ENCODE results near the gene DNMT3L.

Gene DNMT3L

GRCh38 chr21:44260066-44260465, 1.6 kb downstream of the DNMT3L start:
- Histone ChIP-seq H3K79me2 (ENCODE audit: insufficient read depth, low read length) (no peaks in the 10 kb centered on the region), H3K27me3 (ENCODE audit: insufficient read depth, low read length) (peaks cover 17% of the 10 kb centered on the region), H3K4me2 (ENCODE audit: low read length) (no peak overlapping the region), H3K9me2 (ENCODE audit: low read depth, low read length) (no peaks in the 10 kb centered on the region), H3K4me1 (ENCODE audit: insufficient read depth, low read length, severe bottlenecking) (no peaks in the 10 kb centered on the region), H3K36me3 (ENCODE audit: insufficient read depth, low read length) (no peaks in the 10 kb centered on the region), H3K4me3 (ENCODE audit: low read depth, low read length, poor library complexity, severe bottlenecking) (no peak overlapping the region), H3K9me3 (ENCODE audit: low read length) (no peaks in the 10 kb centered on the region), H3K9ac (ENCODE audit: low read length) (no peak overlapping the region), H2AFZ (ENCODE audit: low read length) (no peak overlapping the region), H3F3A (ENCODE audit: insufficient read depth, low read length) (no peaks in the 10 kb centered on the region), H4K20me1 (ENCODE audit: insufficient read depth, low read length) (no peaks in the 10 kb centered on the region), H3K27ac (ENCODE audit: low read depth, low read length, poor library complexity, severe bottlenecking) (no peak overlapping the region)
- TF ChIP-seq EZH2 (IDR thresholded peaks at IDR 0.05; ENCODE audit: borderline replicate concordance, low read length) = no peak
- TF ChIP-seq CTCF (IDR thresholded peaks at IDR 0.05; ENCODE audit: low read length) = no peak

GRCh38 chr21:44259082-44259705, 2.5 kb downstream of the DNMT3L start:
- Histone ChIP-seq H4K20me1 (ENCODE audit: insufficient read depth, low read length) (no peaks in the 10 kb centered on the region), H3F3A (ENCODE audit: insufficient read depth, low read length) (no peaks in the 10 kb centered on the region), H3K4me2 (ENCODE audit: low read length) (no peak overlapping the region), H3K79me2 (ENCODE audit: insufficient read depth, low read length) (no peaks in the 10 kb centered on the region), H3K36me3 (ENCODE audit: insufficient read depth, low read length) (no peaks in the 10 kb centered on the region), H3K9me2 (ENCODE audit: low read depth, low read length) (no peaks in the 10 kb centered on the region), H3K27ac (ENCODE audit: low read depth, low read length, poor library complexity, severe bottlenecking) (no peak overlapping the region), H2AFZ (ENCODE audit: low read length) (no peak overlapping the region), H3K4me1 (ENCODE audit: insufficient read depth, low read length, severe bottlenecking) (no peaks in the 10 kb centered on the region), H3K27me3 (ENCODE audit: insufficient read depth, low read length) (peaks cover 17% of the 10 kb centered on the region), H3K9me3 (ENCODE audit: low read length) (no peaks in the 10 kb centered on the region), H3K4me3 (ENCODE audit: low read depth, low read length, poor library complexity, severe bottlenecking) (no peak overlapping the region), H3K9ac (ENCODE audit: low read length) (no peak overlapping the region)
- no peak for TF ChIP-seq EZH2 (IDR thresholded peaks at IDR 0.05; ENCODE audit: borderline replicate concordance, low read length)
- no peak for TF ChIP-seq CTCF (IDR thresholded peaks at IDR 0.05; ENCODE audit: low read length)

- Histone ChIP-seq H3K36me3 (ENCODE audit: insufficient read depth, low read length) (no peaks in the 10 kb centered on the region), H3F3A (ENCODE audit: insufficient read depth, low read length) (no peaks in the 10 kb centered on the region), H3K27ac (ENCODE audit: low read depth, low read length, poor library complexity, severe bottlenecking) (no peak overlapping the region), H3K4me3 (ENCODE audit: low read depth, low read length, poor library complexity, severe bottlenecking) (no peak overlapping the region), H3K4me1 (ENCODE audit: insufficient read depth, low read length, severe bottlenecking) (no peaks in the 10 kb centered on the region), H3K9me2 (ENCODE audit: low read depth, low read length) (no peaks in the 10 kb centered on the region), H3K9me3 (ENCODE audit: low read length) (no peaks in the 10 kb centered on the region), H2AFZ (ENCODE audit: low read length) (no peak overlapping the region), H3K27me3 (ENCODE audit: insufficient read depth, low read length) (peaks cover 17% of the 10 kb centered on the region), H3K4me2 (ENCODE audit: low read length) (no peak overlapping the region), H3K79me2 (ENCODE audit: insufficient read depth, low read length) (no peaks in the 10 kb centered on the region), H3K9ac (ENCODE audit: low read length) (no peak overlapping the region), H4K20me1 (ENCODE audit: insufficient read depth, low read length) (no peaks in the 10 kb centered on the region)
- no peak for TF ChIP-seq EZH2 (IDR thresholded peaks at IDR 0.05; ENCODE audit: borderline replicate concordance, low read length)
Measured at GRCh38 chr21:44258056-44258725, 3.5 kb downstream of the DNMT3L start.

Measured in OCI-LY1 (cell line).